ENCODE results near the gene TCTN3. TPM values are rescaled to one million over a fixed set of nuclear protein-coding genes. Genes with fewer than 3 reads are reported as not detected.

The TCTN3 gene
- total and polyA plus RNA-seq, 2 donors (not counting 3 experiments of a cell fraction or from before 2014, with no cell fraction given), result 40.4 to 52.6 TPM

GRCh38 chr10:95646160-95646559 is 47.6 kb downstream of the TCTN3 start:
- H3K4me1 ChIP-seq (ENCODE audit: control insufficient read depth, extremely low read depth, insufficient read depth, low read length), result no peaks in the 10 kb centered on the region
- H3K4me3 ChIP-seq (replicated peaks in 1 of 3; ENCODE audit: insufficient read depth in 1 of 3, low read depth in 1 of 3, low read length in 3 of 3), result no peak overlapping the region
- CTCF ChIA-PET, result no interaction called here
- peaks cover 9 to 31% of the 10 kb centered on the region in 2 experiments for H3K36me3 ChIP-seq (ENCODE audit: control insufficient read depth in 2 of 2, extremely low read depth in 1 of 2, insufficient read depth in 2 of 2, low read length in 2 of 2)
- H3K9me3 ChIP-seq (replicated peaks; ENCODE audit: control insufficient read depth, insufficient read depth, low read length), result no peaks in the 10 kb centered on the region
- H3K9me1 ChIP-seq (replicated peaks; ENCODE audit: control insufficient read depth, extremely low read depth, insufficient read depth, low read length), result no peaks in the 10 kb centered on the region
- no TSS peak for BruUV-seq (replicated peaks)
- H2AFZ ChIP-seq (ENCODE audit: low read depth, low read length), result no peak overlapping the region
- no peak overlapping the region for H3K9ac ChIP-seq (replicated peaks; ENCODE audit: extremely low read depth, insufficient read depth, low read length)
- dilution Hi-C loops (cut with MboI; ENCODE audit: extremely low pct_ligation_motif_present, low sequenced_read_pairs), result no loop called here
- TF ChIP-seq JUN (IDR thresholded peaks at IDR 0.05; ENCODE audit: borderline replicate concordance, insufficient read depth, insufficient read length, low read depth) (no peak), POLR2A (IDR thresholded peaks at IDR 0.05; ENCODE audit: low read depth, low read length) (no peak), POLR2AphosphoS5 (IDR thresholded peaks at IDR 0.05; ENCODE audit: insufficient read depth, low read depth, low read length) (no peak), FOS (IDR thresholded peaks at IDR 0.05; ENCODE audit: borderline replicate concordance, insufficient read depth, low read length) (no peak), GATA2 (IDR thresholded peaks at IDR 0.05; ENCODE audit: insufficient read depth, insufficient read length, low read depth, low read length) (no peak), MYC (IDR thresholded peaks at IDR 0.05; ENCODE audit: low read depth, low read length) (no peak), EZH2 (IDR thresholded peaks at IDR 0.05; ENCODE audit: borderline replicate concordance, low read depth, low read length, severe bottlenecking) (no peak)
- TF ChIP-seq, protein P1, sequence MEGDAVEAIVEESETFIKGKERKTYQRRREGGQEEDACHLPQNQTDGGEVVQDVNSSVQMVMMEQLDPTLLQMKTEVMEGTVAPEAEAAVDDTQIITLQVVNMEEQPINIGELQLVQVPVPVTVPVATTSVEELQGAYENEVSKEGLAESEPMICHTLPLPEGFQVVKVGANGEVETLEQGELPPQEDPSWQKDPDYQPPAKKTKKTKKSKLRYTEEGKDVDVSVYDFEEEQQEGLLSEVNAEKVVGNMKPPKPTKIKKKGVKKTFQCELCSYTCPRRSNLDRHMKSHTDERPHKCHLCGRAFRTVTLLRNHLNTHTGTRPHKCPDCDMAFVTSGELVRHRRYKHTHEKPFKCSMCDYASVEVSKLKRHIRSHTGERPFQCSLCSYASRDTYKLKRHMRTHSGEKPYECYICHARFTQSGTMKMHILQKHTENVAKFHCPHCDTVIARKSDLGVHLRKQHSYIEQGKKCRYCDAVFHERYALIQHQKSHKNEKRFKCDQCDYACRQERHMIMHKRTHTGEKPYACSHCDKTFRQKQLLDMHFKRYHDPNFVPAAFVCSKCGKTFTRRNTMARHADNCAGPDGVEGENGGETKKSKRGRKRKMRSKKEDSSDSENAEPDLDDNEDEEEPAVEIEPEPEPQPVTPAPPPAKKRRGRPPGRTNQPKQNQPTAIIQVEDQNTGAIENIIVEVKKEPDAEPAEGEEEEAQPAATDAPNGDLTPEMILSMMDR (IDR thresholded peaks at IDR 0.05; ENCODE audit: extremely low read depth in 1 of 2, insufficient read depth in 1 of 2, low read depth in 1 of 2, low read length in 2 of 2), result no peak
- TF ChIP-seq, protein P2, sequence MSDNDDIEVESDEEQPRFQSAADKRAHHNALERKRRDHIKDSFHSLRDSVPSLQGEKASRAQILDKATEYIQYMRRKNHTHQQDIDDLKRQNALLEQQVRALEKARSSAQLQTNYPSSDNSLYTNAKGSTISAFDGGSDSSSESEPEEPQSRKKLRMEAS (IDR thresholded peaks at IDR 0.05; ENCODE audit: insufficient read depth, insufficient read length), result no peak
- intact Hi-C loops (cut with micrococcal nuclease), result no loop called here
- no peak overlapping the region for H3K27ac ChIP-seq (ENCODE audit: insufficient read depth, low read depth, low read length)
- POLR2A ChIA-PET, result no interaction called here
- no peaks in the 10 kb centered on the region for H3K27me3 ChIP-seq (ENCODE audit: control insufficient read depth in 2 of 2, insufficient read depth in 2 of 2, low read length in 2 of 2)
- no peak overlapping the region for H3K4me2 ChIP-seq (ENCODE audit: insufficient read depth, low read length)
- FAIRE-seq (no peak), DNase-seq (ENCODE audit: low read depth, low spot score) (no peak)
- no peaks in the 10 kb centered on the region for H4K20me1 ChIP-seq (replicated peaks; ENCODE audit: control insufficient read depth, extremely low read depth, insufficient read depth, low read length)
- H3K79me2 ChIP-seq (ENCODE audit: control insufficient read depth, insufficient read depth, low read length), result peaks cover 15% of the 10 kb centered on the region
